K562 (cell line): ENCODE measurements around the gene EVI5L. TPM values are rescaled to one million over a fixed set of nuclear protein-coding genes. Genes with fewer than 3 reads are reported as not detected.

Source experiments
- AFF1 ChIP-seq, 2 experiments: fragments of 450-650 bp; IDR thresholded peaks; 2 replicates each; pipeline ENCODE4 v1.6.1; 2018; ENCODE audit warnings: mild to moderate bottlenecking in 2 of 2, low read depth in 1 of 2; ENCODE audit not compliant: partially characterized antibody in 2 of 2
- CUX1 ChIP-seq: fragments of 200-800 bp; sonication (Bioruptor generic); IDR thresholded peaks from 2 replicates; pipeline ENCODE4 v1.6.1; 2016; ENCODE audit warnings: missing genetic modification characterization, missing compliant biosample characterization
- E2F5 ChIP-seq: sonication (generic); formaldehyde crosslinking; IDR thresholded peaks from 2 replicates; pipeline ENCODE4 v1.8.0; 2022; ENCODE audit warnings: mild to moderate bottlenecking, missing genetic modification reagents
- EWSR1 ChIP-seq: fragments of 450-650 bp; IDR thresholded peaks from 2 replicates; pipeline ENCODE4 v1.6.1; 2018; ENCODE audit warnings: borderline replicate concordance, mild to moderate bottlenecking, low read depth, moderate library complexity; ENCODE audit not compliant: partially characterized antibody
- HIVEP1 ChIP-seq: fragments of 250-450 bp; sonication (Bioruptor Pico); IDR thresholded peaks from 2 replicates; pipeline ENCODE4 v1.4.0; 2020; ENCODE audit warnings: mild to moderate bottlenecking
- HNRNPLL ChIP-seq: fragments of 200-400 bp; formaldehyde crosslinking; IDR thresholded peaks from 2 replicates; pipeline ENCODE4 v1.6.1; 2017; ENCODE audit warnings: low read length, low read depth, mild to moderate bottlenecking; ENCODE audit not compliant: poor library complexity, severe bottlenecking
- MCM3 ChIP-seq: fragments of 450-650 bp; IDR thresholded peaks from 2 replicates; pipeline ENCODE4 v1.6.1; 2016
- STAG1 ChIP-seq: sonication (generic); formaldehyde crosslinking; IDR thresholded peaks from 2 replicates; pipeline ENCODE4 v1.5.0; 2020; ENCODE audit warnings: missing genetic modification reagents, borderline replicate concordance
- STAT6 ChIP-seq: sonication (generic); formaldehyde crosslinking; IDR thresholded peaks from 2 replicates; pipeline ENCODE4 v1.8.1; 2023; ENCODE audit warnings: mild to moderate bottlenecking, missing genetic modification reagents
- TCF15 ChIP-seq: fragments of 250-450 bp; sonication (Bioruptor Pico); IDR thresholded peaks from 2 replicates; pipeline ENCODE4 v1.8.0; 2022; ENCODE audit warnings: moderate library complexity, mild to moderate bottlenecking, inconsistent platforms
- XRCC5 ChIP-seq: fragments of 200-400 bp; formaldehyde crosslinking; IDR thresholded peaks from 2 replicates; pipeline ENCODE4 v1.6.1; 2017; ENCODE audit warnings: low read depth, mild to moderate bottlenecking, low read length
- ZC3H8 ChIP-seq: fragments of 450-650 bp; IDR thresholded peaks from 2 replicates; pipeline ENCODE4 v1.6.1; 2017
- ZNF444 ChIP-seq: fragments of 250-450 bp; sonication (Bioruptor Pico); IDR thresholded peaks from 2 replicates; pipeline ENCODE4 v1.4.0; 2020; ENCODE audit warnings: mild to moderate bottlenecking, moderate library complexity
- polyA plus RNA-seq, 8 experiments: library from polyadenylated mRNA; depleted of rRNA in 4 of 8; stranded (reverse) in 5 of 8; unstranded in 3 of 8; fragments of >200 nt; fragmentation: Nextera tagmentation in 2 of 8; fragmentation: Illumina TruSeq in 1 of 8; extraction: Ambion mirVana in 2 of 8; extraction: Trizol in 1 of 8; gene quantifications; 2 replicates each; pipeline versions ENCODE4 v1.2.1 to v1.2.3, GENCODE V29; 2011 to 2014; ENCODE audit warnings: inconsistent platforms in 1 of 8, missing spikeins in 1 of 8
- total RNA-seq, 7 experiments: library from RNA; depleted of rRNA in 6 of 7; stranded (reverse); fragments of >200 nt in 6 of 7; fragmentation: Illumina TruSeq in 2 of 7; extraction: Trizol in 2 of 7; gene quantifications; 2 replicates each; pipeline versions ENCODE4 v1.2.1 to v1.2.3, GENCODE V29; 2011 to 2021; ENCODE audit warnings: low replicate concordance in 1 of 7

The EVI5L gene
- total and polyA plus RNA-seq, 9 of the 15 experiments (the other 6 are each of a cell fraction or from before 2014, with no cell fraction given), result 0.69 to 1.8 (median 1.2) TPM; not detected in 2

- TF ChIP-seq AFF1 (IDR thresholded peaks at IDR 0.05; ENCODE audit: low read depth in 1 of 2, partially characterized antibody in 2 of 2), result no peak
- TF ChIP-seq STAT6 (CRISPR knock-in tag), result no peak
- TF ChIP-seq HNRNPLL, result peak; percentile 64
- TF ChIP-seq ZC3H8, result no peak
- 0 out of 2 replicates have a peak, but pooled peaks have one; percentile 37 for TF ChIP-seq XRCC5
- TF ChIP-seq E2F5 (CRISPR knock-in tag), result no peak
- no peak for TF ChIP-seq ZNF444
- no peak for TF ChIP-seq CUX1 (CRISPR knock-in tag)
- no peak for TF ChIP-seq MCM3
- no peak for TF ChIP-seq EWSR1
- TF ChIP-seq HIVEP1 (CRISPR knock-in tag), result no peak
- TF ChIP-seq TCF15, result no peak
- no peak for TF ChIP-seq STAG1 (CRISPR knock-in tag)
These were observed at the start of gene EVI5L (continued) for GRCh38 chr19:7829561-7830271.
